Ishikawa (cell line): Measurements from ENCODE around the gene FIBCD1.

Experiments
- CEBPB ChIP-seq: IDR thresholded peaks from 2 replicates; pipeline ENCODE4 v1.6.1; 2012
- CREB1 ChIP-seq: IDR thresholded peaks from 2 replicates; pipeline ENCODE4 v1.6.1; 2012; ENCODE audit warnings: low read depth
- EGR1 ChIP-seq: IDR thresholded peaks from 2 replicates; pipeline ENCODE4 v1.6.1; 2012
- EP300 ChIP-seq: IDR thresholded peaks from 2 replicates; pipeline ENCODE4 v1.6.1; 2012; ENCODE audit warnings: borderline replicate concordance
- FOXM1 ChIP-seq: IDR thresholded peaks from 2 replicates; pipeline ENCODE4 v1.6.1; 2012; ENCODE audit warnings: low read depth, borderline replicate concordance
- NFIC ChIP-seq: IDR thresholded peaks from 2 replicates; pipeline ENCODE4 v1.6.1; 2012
- RAD21 ChIP-seq: IDR thresholded peaks from 2 replicates; pipeline ENCODE4 v1.6.1; 2012; ENCODE audit warnings: low read depth
- TAF1 ChIP-seq: IDR thresholded peaks from 2 replicates; pipeline ENCODE4 v1.6.1; 2012; ENCODE audit warnings: low read depth, mild to moderate bottlenecking
- TCF12 ChIP-seq: IDR thresholded peaks from 2 replicates; pipeline ENCODE4 v1.6.1; 2012; ENCODE audit warnings: low read depth
- TEAD4 ChIP-seq: IDR thresholded peaks from 2 replicates; pipeline ENCODE4 v1.6.1; 2012
- YY1 ChIP-seq: IDR thresholded peaks from 2 replicates; pipeline ENCODE4 v1.6.1; 2012; ENCODE audit warnings: low read depth
- ZBTB7A ChIP-seq: IDR thresholded peaks from 2 replicates; pipeline ENCODE4 v1.6.1; 2012; ENCODE audit warnings: low read depth
- TF ChIP-seq, protein P1 (sequence below): IDR thresholded peaks from 2 replicates; pipeline ENCODE4 v1.6.1; 2012; ENCODE audit warnings: low read depth, mild to moderate bottlenecking
- TF ChIP-seq, protein P2 (sequence below): IDR thresholded peaks from 2 replicates; pipeline ENCODE4 v1.6.1; 2012
- TF ChIP-seq, protein P3 (sequence below): IDR thresholded peaks from 2 replicates; pipeline ENCODE4 v1.6.1; 2012

FIBCD1 gene

DNA sequence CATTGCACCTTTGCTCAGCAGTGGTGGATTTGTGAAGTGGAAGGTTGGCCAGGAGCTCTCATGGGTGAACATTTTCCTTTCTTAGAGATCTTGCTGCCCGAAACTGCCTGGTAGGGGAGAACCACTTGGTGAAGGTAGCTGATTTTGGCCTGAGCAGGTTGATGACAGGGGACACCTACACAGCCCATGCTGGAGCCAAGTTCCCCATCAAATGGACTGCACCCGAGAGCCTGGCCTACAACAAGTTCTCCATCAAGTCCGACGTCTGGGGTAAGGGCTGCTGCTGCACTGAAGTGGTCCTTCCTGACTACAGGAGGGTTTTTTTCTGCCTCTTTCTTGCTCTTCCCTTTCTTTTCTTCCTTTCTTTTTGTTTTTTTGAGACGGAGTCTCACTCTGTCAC is 64.3 kb downstream of the FIBCD1 start:
- no peak for TF ChIP-seq EP300
- TF ChIP-seq TCF12 = no peak
- TF ChIP-seq FOXM1 = no peak

DNA sequence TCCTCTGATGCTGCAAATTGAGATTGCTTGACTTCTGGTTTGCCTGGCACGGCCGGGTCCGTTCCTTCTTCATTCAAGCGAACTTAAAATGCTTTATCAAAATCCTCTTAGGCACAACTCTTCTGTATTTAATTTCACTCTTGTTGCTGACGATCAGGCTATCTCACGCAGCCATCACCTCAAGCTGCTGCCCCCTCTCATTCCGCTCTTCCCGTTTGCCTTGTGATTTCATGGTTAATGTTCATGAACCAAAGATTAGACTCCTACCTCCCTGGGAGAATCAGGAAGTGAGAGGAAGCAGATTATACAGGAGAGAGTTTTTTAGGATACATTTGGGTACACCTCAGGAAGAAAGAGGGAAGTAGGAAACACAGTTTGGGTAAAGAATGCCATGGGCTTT is 65.1 kb downstream of the FIBCD1 start:
- TF ChIP-seq, protein P1, sequence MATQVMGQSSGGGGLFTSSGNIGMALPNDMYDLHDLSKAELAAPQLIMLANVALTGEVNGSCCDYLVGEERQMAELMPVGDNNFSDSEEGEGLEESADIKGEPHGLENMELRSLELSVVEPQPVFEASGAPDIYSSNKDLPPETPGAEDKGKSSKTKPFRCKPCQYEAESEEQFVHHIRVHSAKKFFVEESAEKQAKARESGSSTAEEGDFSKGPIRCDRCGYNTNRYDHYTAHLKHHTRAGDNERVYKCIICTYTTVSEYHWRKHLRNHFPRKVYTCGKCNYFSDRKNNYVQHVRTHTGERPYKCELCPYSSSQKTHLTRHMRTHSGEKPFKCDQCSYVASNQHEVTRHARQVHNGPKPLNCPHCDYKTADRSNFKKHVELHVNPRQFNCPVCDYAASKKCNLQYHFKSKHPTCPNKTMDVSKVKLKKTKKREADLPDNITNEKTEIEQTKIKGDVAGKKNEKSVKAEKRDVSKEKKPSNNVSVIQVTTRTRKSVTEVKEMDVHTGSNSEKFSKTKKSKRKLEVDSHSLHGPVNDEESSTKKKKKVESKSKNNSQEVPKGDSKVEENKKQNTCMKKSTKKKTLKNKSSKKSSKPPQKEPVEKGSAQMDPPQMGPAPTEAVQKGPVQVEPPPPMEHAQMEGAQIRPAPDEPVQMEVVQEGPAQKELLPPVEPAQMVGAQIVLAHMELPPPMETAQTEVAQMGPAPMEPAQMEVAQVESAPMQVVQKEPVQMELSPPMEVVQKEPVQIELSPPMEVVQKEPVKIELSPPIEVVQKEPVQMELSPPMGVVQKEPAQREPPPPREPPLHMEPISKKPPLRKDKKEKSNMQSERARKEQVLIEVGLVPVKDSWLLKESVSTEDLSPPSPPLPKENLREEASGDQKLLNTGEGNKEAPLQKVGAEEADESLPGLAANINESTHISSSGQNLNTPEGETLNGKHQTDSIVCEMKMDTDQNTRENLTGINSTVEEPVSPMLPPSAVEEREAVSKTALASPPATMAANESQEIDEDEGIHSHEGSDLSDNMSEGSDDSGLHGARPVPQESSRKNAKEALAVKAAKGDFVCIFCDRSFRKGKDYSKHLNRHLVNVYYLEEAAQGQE = no peak
- TF ChIP-seq ZBTB7A (no peak), CEBPB (no peak), FOXM1 (no peak)

DNA sequence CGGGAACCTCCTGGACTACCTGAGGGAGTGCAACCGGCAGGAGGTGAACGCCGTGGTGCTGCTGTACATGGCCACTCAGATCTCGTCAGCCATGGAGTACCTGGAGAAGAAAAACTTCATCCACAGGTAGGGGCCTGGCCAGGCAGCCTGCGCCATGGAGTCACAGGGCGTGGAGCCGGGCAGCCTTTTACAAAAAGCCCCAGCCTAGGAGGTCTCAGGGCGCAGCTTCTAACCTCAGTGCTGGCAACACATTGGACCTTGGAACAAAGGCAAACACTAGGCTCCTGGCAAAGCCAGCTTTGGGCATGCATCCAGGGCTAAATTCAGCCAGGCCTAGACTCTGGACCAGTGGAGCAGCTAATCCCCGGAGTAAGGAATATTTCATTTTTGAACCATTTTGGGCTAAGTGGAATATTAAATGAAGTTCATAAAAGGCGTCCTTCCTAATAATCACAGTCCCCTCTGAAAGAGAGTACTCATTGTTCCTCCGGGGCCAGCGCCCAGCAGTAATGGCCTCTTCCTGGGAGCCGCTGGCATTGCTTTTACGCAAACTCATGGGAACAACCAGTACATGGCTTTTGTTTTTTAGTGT is 66.0 kb downstream of the FIBCD1 start:
- TF ChIP-seq NFIC (peak; percentile 28; the same call in 1 of the 2 replicates), FOXM1 (no peak)

GRCh38 chr9:130872508-130872907 is 66.5 kb downstream of the FIBCD1 start:
- TF ChIP-seq, protein P1 = no peak
- TF ChIP-seq NFIC (no peak), TEAD4 (no peak)

DNA sequence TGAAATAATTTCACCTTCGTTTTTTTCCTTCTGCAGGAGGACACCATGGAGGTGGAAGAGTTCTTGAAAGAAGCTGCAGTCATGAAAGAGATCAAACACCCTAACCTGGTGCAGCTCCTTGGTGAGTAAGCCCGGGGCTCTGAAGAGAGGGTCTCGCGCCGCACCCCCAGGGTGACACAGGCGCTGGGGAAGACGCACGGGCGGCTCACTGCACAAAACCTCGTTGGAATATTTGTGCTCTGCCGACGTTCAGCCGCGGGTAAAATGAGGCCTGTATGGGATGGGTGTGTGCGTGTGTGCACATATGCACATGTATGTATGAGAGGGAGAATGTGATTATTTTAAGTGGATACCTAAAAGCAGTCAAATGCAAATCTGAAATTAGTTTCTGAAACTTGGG is 67.0 kb downstream of the FIBCD1 start:
- no peak for TF ChIP-seq TEAD4
- no peak for TF ChIP-seq CREB1
- no peak for TF ChIP-seq ZBTB7A
- TF ChIP-seq TCF12 = no peak
- no peak for TF ChIP-seq NFIC
- no peak for TF ChIP-seq TAF1
- no peak for TF ChIP-seq CEBPB
- TF ChIP-seq YY1 = no peak
- no peak for TF ChIP-seq RAD21
- TF ChIP-seq EGR1 = no peak
- TF ChIP-seq FOXM1 = no peak
- TF ChIP-seq, protein P2, sequence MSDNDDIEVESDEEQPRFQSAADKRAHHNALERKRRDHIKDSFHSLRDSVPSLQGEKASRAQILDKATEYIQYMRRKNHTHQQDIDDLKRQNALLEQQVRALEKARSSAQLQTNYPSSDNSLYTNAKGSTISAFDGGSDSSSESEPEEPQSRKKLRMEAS = no peak
- TF ChIP-seq, protein P3, sequence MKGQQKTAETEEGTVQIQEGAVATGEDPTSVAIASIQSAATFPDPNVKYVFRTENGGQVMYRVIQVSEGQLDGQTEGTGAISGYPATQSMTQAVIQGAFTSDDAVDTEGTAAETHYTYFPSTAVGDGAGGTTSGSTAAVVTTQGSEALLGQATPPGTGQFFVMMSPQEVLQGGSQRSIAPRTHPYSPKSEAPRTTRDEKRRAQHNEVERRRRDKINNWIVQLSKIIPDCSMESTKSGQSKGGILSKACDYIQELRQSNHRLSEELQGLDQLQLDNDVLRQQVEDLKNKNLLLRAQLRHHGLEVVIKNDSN = no peak

- TF ChIP-seq TCF12 (no peak), RAD21 (no peak), YY1 (no peak), NFIC (no peak), ZBTB7A (no peak), TAF1 (no peak), EGR1 (no peak), EP300 (no peak), CEBPB (no peak), CREB1 (no peak), TEAD4 (no peak), FOXM1 (no peak)
- TF ChIP-seq, protein P3 = no peak
- TF ChIP-seq, protein P1 = no peak
- TF ChIP-seq, protein P2 = no peak
These were observed 67.5 kb downstream of the FIBCD1 start for GRCh38 chr9:130871395-130872062.
